Thymus (tissue), 11 donors: ENCODE results near the gene CEP72. TPM values are rescaled to one million over a fixed set of nuclear protein-coding genes. Genes with fewer than 3 reads are reported as not detected.

Experiments
- DNase-seq, 9 donors: peaks; one replicate each; pipeline ENCODE4 v3.0.0-alpha.2; 2013; ENCODE audit warnings: low spot score in 9 of 9, low read depth in 6 of 9, missing footprints in 1 of 9
- H3K27ac ChIP-seq, 2 donors: one replicate each; pipeline ENCODE4 v1.5.1; 2013; ENCODE audit warnings: control low read depth in 1 of 2, low read depth in 1 of 2, low read length in 1 of 2, mild to moderate bottlenecking in 1 of 2, moderate library complexity in 1 of 2
- H3K27me3 ChIP-seq, 2 donors: one replicate each; pipeline ENCODE4 v1.5.1; 2013; ENCODE audit warnings: low read length in 1 of 2; ENCODE audit not compliant: control insufficient read depth in 2 of 2, insufficient read depth in 1 of 2
- H3K36me3 ChIP-seq, 2 donors: one replicate each; pipeline ENCODE4 v1.5.1; 2013; ENCODE audit warnings: low read length in 1 of 2, mild to moderate bottlenecking in 1 of 2, moderate library complexity in 1 of 2; ENCODE audit not compliant: control insufficient read depth in 2 of 2, insufficient read depth in 2 of 2
- H3K4me1 ChIP-seq, 2 donors: one replicate each; pipeline ENCODE4 v1.5.1; 2013; ENCODE audit warnings: low read length in 2 of 2; ENCODE audit not compliant: control insufficient read depth in 2 of 2, insufficient read depth in 2 of 2
- H3K4me3 ChIP-seq, 2 donors: one replicate each; pipeline ENCODE4 v1.5.1; 2013; ENCODE audit warnings: low read length in 2 of 2, control low read depth in 1 of 2, mild to moderate bottlenecking in 1 of 2
- H3K9me3 ChIP-seq, 2 donors: one replicate each; pipeline ENCODE4 v1.5.1; 2013; ENCODE audit warnings: low read length in 1 of 2, mild to moderate bottlenecking in 1 of 2; ENCODE audit not compliant: control insufficient read depth in 2 of 2, insufficient read depth in 1 of 2
- WGBS: extraction: QIAGEN DNeasy Blood & Tissue Kit; methylation state at CpG from one replicate; pipeline ENCODE4 v1.1.7; 2013; 5-methylcytosine and 5-hydroxymethylcytosine counted together
- polyA plus RNA-seq: library from polyadenylated mRNA; stranded (reverse); fragments of 200-250 nt; gene quantifications from one replicate; pipeline ENCODE4 v1.2.3, GENCODE V29; 2013
- total RNA-seq: library from RNA; stranded (reverse); fragments of 120-200 nt; gene quantifications from one replicate; pipeline ENCODE4 v1.2.4, GENCODE V29; 2013
- donor health status: healthy.

The CEP72 gene
- total and polyA plus RNA-seq, 2 donors = 5.0 to 6.0 TPM

GRCh38 chr5:660491-661030 is 48.4 kb downstream of the CEP72 start:
- Histone ChIP-seq H3K27me3 (no peaks in the 10 kb centered on the region), H3K4me3 (no peak overlapping the region), H3K4me1 (no peaks in the 10 kb centered on the region), H3K9me3 (peaks cover 0 to 17% of the 10 kb centered on the region in 2 donors), H3K36me3 (peaks cover 28 to 44% of the 10 kb centered on the region in 2 donors), H3K27ac (no peak overlapping the region)
- no peak for DNase-seq
- 99% methylated on average over 11 of the region's 11 CpGs for WGBS

DNA sequence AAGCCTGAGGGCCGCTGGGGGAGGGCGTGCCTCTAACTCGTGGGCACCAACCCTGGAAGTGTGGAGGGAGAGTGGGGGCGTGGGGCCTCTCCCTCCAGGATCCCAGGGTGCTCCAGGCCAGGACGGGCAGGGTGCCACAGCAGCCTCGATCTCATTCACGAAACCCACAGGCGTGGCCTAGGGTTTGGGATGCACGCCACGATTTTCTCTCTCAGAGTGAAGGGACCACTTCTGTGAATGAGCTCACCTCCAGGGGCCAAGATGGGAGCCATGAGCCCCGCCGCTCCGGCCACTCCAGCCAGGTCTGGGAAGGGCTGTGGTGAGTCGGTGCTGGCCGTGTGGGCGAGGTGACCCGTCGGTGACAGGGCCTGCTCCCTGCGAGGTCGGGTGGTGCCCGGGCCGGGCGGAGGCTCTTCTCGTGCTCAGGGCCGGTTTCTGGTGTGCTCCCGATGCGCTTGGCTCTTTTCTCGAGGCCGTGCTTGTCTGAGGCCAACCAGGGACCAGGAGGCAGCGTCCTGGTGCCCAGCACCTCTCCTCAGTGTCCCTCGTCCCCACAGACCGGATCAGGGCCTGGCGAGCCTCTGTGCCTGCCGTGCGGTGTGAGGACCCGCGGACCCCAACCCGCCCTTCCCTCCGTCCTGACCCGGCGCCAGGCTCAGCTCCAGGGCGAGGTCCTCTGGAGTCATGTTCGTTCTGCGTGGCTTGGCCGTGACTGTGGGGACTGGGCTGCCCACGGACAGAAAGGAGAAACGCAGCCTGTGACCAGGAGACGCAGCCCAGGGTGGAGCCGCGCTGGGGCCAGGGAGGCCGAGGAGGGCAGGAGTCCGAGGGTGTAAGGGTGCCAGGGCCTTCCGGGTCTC is 50.0 kb downstream of the CEP72 start:
- Histone ChIP-seq H3K4me1 (no peaks in the 10 kb centered on the region), H3K27ac (no peak overlapping the region), H3K9me3 (peaks cover 0 to 17% of the 10 kb centered on the region in 2 donors), H3K27me3 (no peaks in the 10 kb centered on the region), H3K36me3 (peaks cover 25 to 48% of the 10 kb centered on the region in 2 donors), H3K4me3 (no peak overlapping the region)
- WGBS = 99% methylated on average over 53 of the region's 53 CpGs
- no peak for DNase-seq

- no peak for DNase-seq
Measured at GRCh38 chr5:662751-663435, 50.8 kb downstream of the CEP72 start.

GRCh38 chr5:663436-664342 is 51.5 kb downstream of the CEP72 start:
- H3K27ac ChIP-seq = no peak overlapping the region
- H3K36me3 ChIP-seq = peaks cover 13 to 38% of the 10 kb centered on the region in 2 donors
- 98% methylated on average over 38 of the region's 38 CpGs for WGBS
- no peaks in the 10 kb centered on the region for H3K27me3 ChIP-seq
- H3K4me1 ChIP-seq = no peaks in the 10 kb centered on the region
- peaks cover 0 to 17% of the 10 kb centered on the region in 2 donors for H3K9me3 ChIP-seq
- DNase-seq = no peak
- no peak overlapping the region for H3K4me3 ChIP-seq

More at GRCh38 chr5:662751-663435, 50.8 kb downstream of the CEP72 start:
- 99% methylated on average over 56 of the region's 56 CpGs for WGBS
- Histone ChIP-seq H3K27me3 (no peaks in the 10 kb centered on the region), H3K4me1 (no peaks in the 10 kb centered on the region), H3K27ac (no peak overlapping the region), H3K9me3 (peaks cover 0 to 17% of the 10 kb centered on the region in 2 donors), H3K36me3 (peaks cover 17 to 41% of the 10 kb centered on the region in 2 donors), H3K4me3 (no peak overlapping the region)

DNA sequence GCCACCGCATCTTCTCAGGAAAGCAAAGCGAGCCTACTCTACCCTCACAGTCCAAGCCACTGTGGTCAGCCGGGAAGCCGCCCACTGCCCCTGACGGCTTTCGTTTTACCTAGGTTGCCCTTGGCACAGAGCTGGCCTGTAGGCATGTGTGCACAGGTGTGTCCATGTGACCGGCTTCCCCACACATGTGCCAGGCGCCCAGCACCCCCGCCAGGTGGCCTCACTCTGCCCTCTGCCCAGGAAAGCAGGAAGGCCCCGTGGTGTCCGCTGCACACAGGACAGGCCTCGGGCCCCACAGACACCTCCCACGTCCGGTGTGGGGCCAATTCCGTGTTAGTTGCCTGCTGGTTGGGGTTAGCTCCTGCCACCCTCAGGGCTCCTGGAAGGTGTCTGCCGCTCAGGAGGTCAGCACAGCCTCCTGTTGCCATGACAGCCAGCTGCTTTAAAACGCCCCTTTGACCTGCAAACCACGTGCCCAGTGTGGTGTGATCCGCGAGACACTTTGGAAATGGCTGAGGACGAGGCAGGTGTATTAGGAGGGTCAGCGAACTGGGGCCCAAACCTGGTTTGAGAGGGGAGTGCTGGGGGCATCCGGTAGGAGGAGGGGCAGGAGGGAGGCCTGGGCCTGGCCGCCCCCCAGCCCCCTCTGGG is 52.3 kb downstream of the CEP72 start:
- peaks cover 0 to 16% of the 10 kb centered on the region in 2 donors for H3K9me3 ChIP-seq
- H3K4me1 ChIP-seq = no peaks in the 10 kb centered on the region
- peaks cover 10 to 38% of the 10 kb centered on the region in 2 donors for H3K36me3 ChIP-seq
- no peak overlapping the region for H3K4me3 ChIP-seq
- H3K27me3 ChIP-seq = no peaks in the 10 kb centered on the region
- WGBS = 97% methylated on average over 24 of the region's 24 CpGs
- no peak for DNase-seq
- H3K27ac ChIP-seq = no peak overlapping the region

DNA sequence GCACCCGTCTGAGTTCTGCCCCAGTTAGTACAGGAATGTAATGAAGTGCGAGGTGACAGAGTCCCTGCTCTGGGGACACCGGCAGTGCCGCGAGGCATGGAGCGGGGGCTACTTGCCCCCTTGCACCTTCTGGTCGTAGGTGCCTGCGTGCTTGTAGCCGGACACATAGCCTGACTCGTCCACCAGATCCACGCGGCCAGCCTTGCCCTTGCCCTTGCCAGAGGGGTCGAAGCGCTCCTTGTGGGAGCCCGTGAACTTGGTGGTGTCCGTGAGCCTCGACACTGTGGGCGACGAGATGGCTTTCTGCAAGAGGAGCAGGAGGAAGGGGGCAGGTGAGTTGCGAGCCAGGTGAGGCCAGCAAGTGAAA is 52.8 kb downstream of the CEP72 start:
- WGBS = 98% methylated on average over 20 of the region's 20 CpGs
- Histone ChIP-seq H3K4me1 (no peaks in the 10 kb centered on the region), H3K27ac (no peak overlapping the region), H3K9me3 (peaks cover 0 to 11% of the 10 kb centered on the region in 2 donors), H3K27me3 (no peaks in the 10 kb centered on the region), H3K4me3 (no peak overlapping the region), H3K36me3 (peaks cover 5 to 33% of the 10 kb centered on the region in 2 donors)
- no peak for DNase-seq

GRCh38 chr5:665541-665955 is 53.4 kb downstream of the CEP72 start:
- DNase-seq = no peak
- H3K9me3 ChIP-seq = peaks cover 0 to 11% of the 10 kb centered on the region in 2 donors
- peaks cover 5 to 29% of the 10 kb centered on the region in 2 donors for H3K36me3 ChIP-seq
- no peaks in the 10 kb centered on the region for H3K27me3 ChIP-seq
- no peak overlapping the region for H3K27ac ChIP-seq
- no peak overlapping the region for H3K4me3 ChIP-seq
- WGBS = 90% methylated on average over 8 of the region's 8 CpGs
- no peaks in the 10 kb centered on the region for H3K4me1 ChIP-seq

DNA sequence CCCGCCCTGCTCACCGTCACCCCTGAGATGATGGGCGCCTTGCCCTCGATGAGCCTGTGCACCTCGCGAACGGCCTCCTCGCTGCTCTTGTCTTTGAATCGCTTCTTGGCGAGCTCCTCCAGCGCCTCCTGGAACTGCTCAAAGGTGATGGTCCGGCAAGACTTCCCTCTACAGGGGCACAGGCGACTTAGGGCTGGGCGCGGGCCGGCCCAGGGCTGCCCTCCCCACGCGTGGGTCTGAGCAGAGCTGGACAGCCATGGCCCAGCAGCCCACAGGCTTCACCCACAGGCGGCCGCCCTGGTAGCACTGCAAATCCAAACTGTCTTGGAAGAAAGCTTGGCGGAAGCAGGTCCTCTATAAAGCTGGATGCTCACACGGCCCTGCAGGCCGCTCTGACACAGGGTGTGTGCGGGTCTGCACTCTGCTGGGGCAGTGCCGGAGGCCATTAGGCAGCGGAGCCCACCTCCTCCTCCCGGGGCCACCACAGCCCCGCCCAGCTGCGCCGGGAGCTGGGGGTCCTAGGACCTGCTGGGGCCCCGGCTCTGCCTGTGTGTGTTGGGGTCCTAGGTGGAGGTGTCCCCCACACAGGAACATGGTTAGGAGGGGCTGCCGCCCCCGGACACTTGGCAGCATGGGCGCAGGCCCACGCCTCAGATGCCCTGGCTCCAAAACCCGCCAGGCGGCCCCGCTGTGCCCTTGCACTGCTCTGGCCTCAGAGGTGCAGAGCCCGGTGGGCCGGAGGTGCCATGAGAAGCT is 54.0 kb downstream of the CEP72 start:
- H3K36me3 ChIP-seq = peaks cover 5 to 27% of the 10 kb centered on the region in 2 donors
- WGBS = 98% methylated on average over 40 of the region's 40 CpGs
- no peak for DNase-seq
- H3K9me3 ChIP-seq = peaks cover 0 to 11% of the 10 kb centered on the region in 2 donors
- H3K27ac ChIP-seq = no peak overlapping the region
- no peaks in the 10 kb centered on the region for H3K4me1 ChIP-seq
- H3K4me3 ChIP-seq = no peak overlapping the region
- no peaks in the 10 kb centered on the region for H3K27me3 ChIP-seq
